ENCODE results near the gene PRKCG. TPM values are rescaled to one million over a fixed set of nuclear protein-coding genes. Genes with fewer than 3 reads are reported as not detected.

Gene PRKCG
- total RNA-seq, 3 donors from 2014 or later = not detected

GRCh38 chr19:53898636-53899341, 16.8 kb downstream of the PRKCG start:
- H3K27me3 Mint-ChIP-seq (ENCODE audit: low read depth) = peaks cover 72% of the 10 kb centered on the region
- no peak overlapping the region for H3K4me3 Mint-ChIP-seq
- peaks cover 2% of the 10 kb centered on the region for H3K4me1 Mint-ChIP-seq (ENCODE audit: low read depth)
- DNase-seq = no peak
- no peaks in the 10 kb centered on the region for H3K9me3 Mint-ChIP-seq
- no peak for ATAC-seq
- H3K36me3 Mint-ChIP-seq (ENCODE audit: insufficient read depth) = no peaks in the 10 kb centered on the region

GRCh38 chr19:53900191-53900860, 18.3 kb downstream of the PRKCG start:
- no peaks in the 10 kb centered on the region for H3K9me3 Mint-ChIP-seq
- DNase-seq = no peak
- peaks cover 2% of the 10 kb centered on the region for H3K4me1 Mint-ChIP-seq (ENCODE audit: low read depth)
- peaks cover 73% of the 10 kb centered on the region for H3K27me3 Mint-ChIP-seq (ENCODE audit: low read depth)
- no peak overlapping the region for H3K4me3 Mint-ChIP-seq
- H3K36me3 Mint-ChIP-seq (ENCODE audit: insufficient read depth) = no peaks in the 10 kb centered on the region
- ATAC-seq = no peak

- DNase-seq (no peak), ATAC-seq (no peak)
- Mint-ChIP-seq H3K4me3 (no peak overlapping the region), H3K4me1 (ENCODE audit: low read depth) (peaks cover 14% of the 10 kb centered on the region), H3K27me3 (ENCODE audit: low read depth) (peaks cover 74% of the 10 kb centered on the region), H3K36me3 (ENCODE audit: insufficient read depth) (no peaks in the 10 kb centered on the region), H3K9me3 (no peaks in the 10 kb centered on the region)
Observed at GRCh38 chr19:53903055-53903680, 21.2 kb downstream of the PRKCG start.

GRCh38 chr19:53904909-53905308, 22.9 kb downstream of the PRKCG start:
- Mint-ChIP-seq H3K4me1 (ENCODE audit: low read depth) (peaks cover 20% of the 10 kb centered on the region), H3K36me3 (ENCODE audit: insufficient read depth) (no peaks in the 10 kb centered on the region), H3K27me3 (ENCODE audit: low read depth) (peaks cover 69% of the 10 kb centered on the region), H3K4me3 (no peak overlapping the region), H3K9me3 (no peaks in the 10 kb centered on the region)
- no peak for DNase-seq
- no peak for ATAC-seq

GRCh38 chr19:53905787-53906186, 23.8 kb downstream of the PRKCG start:
- no peak for ATAC-seq
- H3K36me3 Mint-ChIP-seq (ENCODE audit: insufficient read depth) = no peaks in the 10 kb centered on the region
- DNase-seq = no peak
- H3K27me3 Mint-ChIP-seq (ENCODE audit: low read depth) = peaks cover 71% of the 10 kb centered on the region
- H3K4me1 Mint-ChIP-seq (ENCODE audit: low read depth) = peaks cover 21% of the 10 kb centered on the region
- no peaks in the 10 kb centered on the region for H3K9me3 Mint-ChIP-seq
- no peak overlapping the region for H3K4me3 Mint-ChIP-seq

- ATAC-seq (peak; percentile 60 to 62), DNase-seq (peak; percentile 66)
- Mint-ChIP-seq H3K4me3 (no peak overlapping the region), H3K27me3 (ENCODE audit: low read depth) (peaks cover 77% of the 10 kb centered on the region), H3K4me1 (ENCODE audit: low read depth) (peaks cover 21% of the 10 kb centered on the region), H3K36me3 (ENCODE audit: insufficient read depth) (no peaks in the 10 kb centered on the region), H3K9me3 (no peaks in the 10 kb centered on the region)
Observed at GRCh38 chr19:53906211-53907192, 24.5 kb downstream of the PRKCG start.

- DNase-seq = no peak
- Mint-ChIP-seq H3K4me3 (no peak overlapping the region), H3K36me3 (ENCODE audit: insufficient read depth) (no peaks in the 10 kb centered on the region), H3K4me1 (ENCODE audit: low read depth) (peaks cover 21% of the 10 kb centered on the region), H3K27me3 (ENCODE audit: low read depth) (peaks cover 80% of the 10 kb centered on the region), H3K9me3 (no peaks in the 10 kb centered on the region)
- ATAC-seq = no peak
Observed at GRCh38 chr19:53907193-53907581, 25.2 kb downstream of the PRKCG start.

- ATAC-seq (peak; percentile 13 to 15), DNase-seq (no peak)
- peaks cover 84% of the 10 kb centered on the region for H3K27me3 Mint-ChIP-seq (ENCODE audit: low read depth)
- peaks cover 21% of the 10 kb centered on the region for H3K4me1 Mint-ChIP-seq (ENCODE audit: low read depth)
- no peaks in the 10 kb centered on the region for H3K36me3 Mint-ChIP-seq (ENCODE audit: insufficient read depth)
- H3K4me3 Mint-ChIP-seq = no peak overlapping the region
- no peaks in the 10 kb centered on the region for H3K9me3 Mint-ChIP-seq
Observed at GRCh38 chr19:53907690-53908089, 25.7 kb downstream of the PRKCG start.

GRCh38 chr19:53908106-53908934, 26.3 kb downstream of the PRKCG start:
- H3K9me3 Mint-ChIP-seq = no peaks in the 10 kb centered on the region
- H3K4me1 Mint-ChIP-seq (ENCODE audit: low read depth) = peaks cover 21% of the 10 kb centered on the region
- no peaks in the 10 kb centered on the region for H3K36me3 Mint-ChIP-seq (ENCODE audit: insufficient read depth)
- peak overlapping the region; percentile 53 for H3K4me3 Mint-ChIP-seq
- H3K27me3 Mint-ChIP-seq (ENCODE audit: low read depth) = peaks cover 83% of the 10 kb centered on the region
- DNase-seq (peak; percentile 24), ATAC-seq (peak; percentile 88 to 91)

GRCh38 chr19:53908935-53909415, 27.0 kb downstream of the PRKCG start, which contains the start of gene CACNG7:
Gene CACNG7 (plus strand): TSS chr19:53909278. CDS start chr19:53912832, 3,554 bp downstream.
- H3K4me1 Mint-ChIP-seq (ENCODE audit: low read depth) = peaks cover 21% of the 10 kb centered on the region
- peaks cover 86% of the 10 kb centered on the region for H3K27me3 Mint-ChIP-seq (ENCODE audit: low read depth)
- ATAC-seq (no peak), DNase-seq (no peak)
- H3K4me3 Mint-ChIP-seq = peak within 1 kb of the TSS; percentile 53
- no peaks in the 10 kb centered on the region for H3K9me3 Mint-ChIP-seq
- no peaks in the 10 kb centered on the region for H3K36me3 Mint-ChIP-seq (ENCODE audit: insufficient read depth)

- Mint-ChIP-seq H3K36me3 (ENCODE audit: insufficient read depth) (no peaks in the 10 kb centered on the region), H3K9me3 (no peaks in the 10 kb centered on the region), H3K4me3 (no peak overlapping the region), H3K4me1 (ENCODE audit: low read depth) (peaks cover 21% of the 10 kb centered on the region), H3K27me3 (ENCODE audit: low read depth) (peaks cover 85% of the 10 kb centered on the region)
- DNase-seq = no peak
- no peak for ATAC-seq
Observed at GRCh38 chr19:53909471-53910169, 27.6 kb downstream of the PRKCG start.

- Mint-ChIP-seq H3K9me3 (no peaks in the 10 kb centered on the region), H3K36me3 (ENCODE audit: insufficient read depth) (no peaks in the 10 kb centered on the region), H3K4me1 (ENCODE audit: low read depth) (peaks cover 21% of the 10 kb centered on the region), H3K27me3 (ENCODE audit: low read depth) (peaks cover 85% of the 10 kb centered on the region), H3K4me3 (no peak overlapping the region)
- DNase-seq = no peak
- ATAC-seq = no peak
Observed at GRCh38 chr19:53910170-53910518, 28.1 kb downstream of the PRKCG start.

- peaks cover 15% of the 10 kb centered on the region for H3K4me1 Mint-ChIP-seq (ENCODE audit: low read depth)
- no peak for ATAC-seq
- DNase-seq = no peak
- no peak overlapping the region for H3K4me3 Mint-ChIP-seq
- peaks cover 70% of the 10 kb centered on the region for H3K27me3 Mint-ChIP-seq (ENCODE audit: low read depth)
- no peaks in the 10 kb centered on the region for H3K36me3 Mint-ChIP-seq (ENCODE audit: insufficient read depth)
- no peaks in the 10 kb centered on the region for H3K9me3 Mint-ChIP-seq
Observed at GRCh38 chr19:53912653-53913052, 30.7 kb downstream of the PRKCG start.

All from activated T-cell treated with anti-CD3 and anti-CD28 coated beads, Interleukin-2, amount 50 U/mL, for 4 hours (primary cell).